ENCODE data around the gene ETV5. TPM values are rescaled to one million over a fixed set of nuclear protein-coding genes. Genes with fewer than 3 reads are reported as not detected.

ETV5 gene
- total RNA-seq = under 1 TPM; 0.48 to 0.50 TPM

DNA sequence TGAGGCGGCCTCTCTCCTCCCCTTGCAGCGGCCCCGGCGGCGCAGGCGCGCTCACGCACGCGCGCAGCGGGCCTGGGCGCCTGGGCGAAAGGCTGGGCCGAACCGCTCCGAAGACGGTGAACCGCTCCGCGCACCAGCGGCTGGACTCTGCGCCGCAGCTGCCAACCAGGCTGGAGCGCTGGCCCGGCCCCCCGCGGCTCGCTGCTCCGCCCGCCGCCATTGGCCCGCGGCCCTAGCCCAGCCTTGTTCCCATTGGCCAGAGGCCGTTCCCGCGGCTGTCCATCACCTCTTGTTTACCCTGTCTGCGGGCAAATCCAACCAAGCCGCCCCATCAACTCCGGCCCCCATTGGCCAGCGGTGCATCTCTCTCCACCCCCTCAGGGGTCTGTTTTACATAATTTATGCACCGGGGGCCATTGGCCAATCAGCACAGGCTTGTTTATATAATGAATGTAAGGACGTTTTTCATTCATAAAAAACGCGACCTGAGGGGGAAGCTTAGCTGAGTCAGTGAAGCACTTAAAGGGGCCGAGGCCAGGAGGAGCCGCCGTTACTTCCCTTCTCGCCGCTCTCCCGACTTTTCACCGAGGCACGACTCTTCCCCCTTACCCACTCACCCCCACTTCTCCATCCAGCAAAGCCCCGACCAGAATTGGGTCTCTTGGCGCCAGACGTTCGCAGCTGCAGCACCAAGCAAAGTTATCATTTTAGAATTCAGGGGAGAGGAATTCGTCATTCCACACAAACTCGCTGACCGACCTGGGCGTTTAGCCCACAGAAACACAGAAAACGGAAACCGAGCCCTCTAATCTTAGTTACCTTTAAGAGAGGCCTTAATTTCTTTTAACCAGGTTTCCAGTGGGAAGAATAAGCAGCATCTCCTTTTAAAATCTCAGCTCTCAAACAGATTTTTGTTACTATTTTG is at the start of gene ETV5:
Gene ETV5, minus strand, starts transcription at position 149 of the 925 bp plus-strand sequence. CDS start 3,221 bp downstream, outside the sequence.
- H3K27ac Mint-ChIP-seq = peak within 1 kb of the TSS; percentile 68
- CTCF ChIA-PET = interaction anchor here (1.0 to 1.1 kb wide), 2 partner anchors 166 to 452 kb away, joined by 3 to 4 read pairs; no protein-coding TSS in a partner anchor
- H3K36me3 Mint-ChIP-seq (ENCODE audit: low read depth) = peaks cover 2% of the 10 kb centered on the region
- H3K4me1 Mint-ChIP-seq = peaks cover 36% of the 10 kb centered on the region
- H3K4me3 Mint-ChIP-seq = peak within 1 kb of the TSS; percentile 74
- peak; percentile 92 for DNase-seq
- POLR2A ChIA-PET = no interaction called here
- peaks cover 84% of the 10 kb centered on the region for H3K27me3 Mint-ChIP-seq
- no peaks in the 10 kb centered on the region for H3K9me3 Mint-ChIP-seq

DNA sequence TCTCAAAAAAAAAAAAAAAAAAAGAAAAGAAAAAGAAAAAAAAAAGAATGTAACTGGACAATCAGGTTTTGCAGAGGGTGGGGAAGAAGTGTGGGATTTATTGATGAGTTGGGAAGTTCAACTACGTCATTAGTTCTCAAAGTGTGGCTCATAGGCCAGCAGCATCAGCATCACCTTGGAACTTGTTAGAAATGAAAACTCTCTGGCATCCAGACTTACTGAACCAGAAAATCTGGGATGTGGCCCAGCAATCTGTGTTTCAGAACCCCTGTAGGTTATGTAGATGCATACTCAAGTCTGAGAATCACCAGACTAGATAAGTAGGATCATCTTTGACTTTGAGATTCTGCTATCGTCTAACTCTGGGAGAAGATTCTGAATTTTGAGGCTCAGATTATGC is 45.8 kb upstream of the ETV5 start:
- H3K27me3 Mint-ChIP-seq = peaks cover 40% of the 10 kb centered on the region
- no peaks in the 10 kb centered on the region for H3K9me3 Mint-ChIP-seq
- H3K4me3 Mint-ChIP-seq = no peak overlapping the region
- DNase-seq = no peak
- peaks cover 26% of the 10 kb centered on the region for H3K4me1 Mint-ChIP-seq
- ChIA-PET CTCF (no interaction called here), POLR2A (no interaction called here)
- H3K27ac Mint-ChIP-seq = no peak overlapping the region
- peaks cover 2% of the 10 kb centered on the region for H3K36me3 Mint-ChIP-seq (ENCODE audit: low read depth)

DNA sequence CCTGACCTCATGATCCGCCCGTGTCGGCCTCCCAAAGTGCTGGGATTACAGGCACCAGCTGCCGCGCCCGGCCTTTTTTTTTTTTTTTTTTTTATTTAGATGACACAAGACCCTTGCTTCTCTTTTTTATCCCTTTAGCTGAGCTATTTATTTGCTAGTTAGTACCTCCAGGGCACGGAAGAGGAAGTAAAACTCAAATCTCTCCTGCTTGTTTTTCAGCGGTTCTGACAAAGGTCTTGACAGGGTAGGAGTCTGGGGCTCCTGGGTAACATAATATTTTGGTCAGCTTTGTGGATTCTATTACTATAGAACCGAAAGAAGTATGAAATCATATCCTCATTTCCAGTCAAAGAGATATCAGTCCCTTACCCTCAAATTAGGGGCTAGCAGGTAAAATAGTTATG is 44.0 kb upstream of the ETV5 start:
- DNase-seq = no peak
- no peaks in the 10 kb centered on the region for H3K9me3 Mint-ChIP-seq
- no peak overlapping the region for H3K27ac Mint-ChIP-seq
- POLR2A ChIA-PET = interaction anchor here (0.6 kb wide), 1 partner anchor 185 kb away, joined by 3 read pairs; no protein-coding TSS in a partner anchor
- CTCF ChIA-PET = interaction anchor here (1.1 kb wide), 1 partner anchor 387 kb away, joined by 3 read pairs; no protein-coding TSS in a partner anchor
- no peak overlapping the region for H3K4me3 Mint-ChIP-seq
- H3K27me3 Mint-ChIP-seq = peaks cover 40% of the 10 kb centered on the region
- peaks cover 2% of the 10 kb centered on the region for H3K36me3 Mint-ChIP-seq (ENCODE audit: low read depth)
- peaks cover 26% of the 10 kb centered on the region for H3K4me1 Mint-ChIP-seq

DNA sequence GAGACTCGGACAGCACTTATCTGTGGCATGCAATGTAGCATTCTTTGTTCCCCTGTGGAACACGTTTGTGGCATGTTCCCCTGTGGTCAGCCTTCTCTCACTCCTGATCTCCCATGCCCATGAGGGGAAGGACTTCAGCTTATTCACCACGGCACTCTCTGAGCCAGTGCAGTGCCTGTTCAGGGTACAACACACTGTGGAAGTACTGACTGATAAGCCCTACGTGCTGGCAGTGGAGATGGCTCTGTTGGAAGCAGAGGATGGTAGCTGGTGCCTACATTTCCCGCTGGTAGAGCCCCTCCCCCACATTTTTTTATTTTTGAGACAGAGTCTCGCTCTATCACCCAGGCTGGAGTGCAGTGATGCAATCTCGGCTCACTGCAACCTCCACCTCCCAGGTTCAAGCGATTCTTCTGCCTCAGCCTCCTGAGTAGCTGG is 43.5 kb upstream of the ETV5 start:
- CTCF ChIA-PET = interaction anchor here (1.1 kb wide), 1 partner anchor 388 kb away, joined by 3 read pairs; no protein-coding TSS in a partner anchor

DNA sequence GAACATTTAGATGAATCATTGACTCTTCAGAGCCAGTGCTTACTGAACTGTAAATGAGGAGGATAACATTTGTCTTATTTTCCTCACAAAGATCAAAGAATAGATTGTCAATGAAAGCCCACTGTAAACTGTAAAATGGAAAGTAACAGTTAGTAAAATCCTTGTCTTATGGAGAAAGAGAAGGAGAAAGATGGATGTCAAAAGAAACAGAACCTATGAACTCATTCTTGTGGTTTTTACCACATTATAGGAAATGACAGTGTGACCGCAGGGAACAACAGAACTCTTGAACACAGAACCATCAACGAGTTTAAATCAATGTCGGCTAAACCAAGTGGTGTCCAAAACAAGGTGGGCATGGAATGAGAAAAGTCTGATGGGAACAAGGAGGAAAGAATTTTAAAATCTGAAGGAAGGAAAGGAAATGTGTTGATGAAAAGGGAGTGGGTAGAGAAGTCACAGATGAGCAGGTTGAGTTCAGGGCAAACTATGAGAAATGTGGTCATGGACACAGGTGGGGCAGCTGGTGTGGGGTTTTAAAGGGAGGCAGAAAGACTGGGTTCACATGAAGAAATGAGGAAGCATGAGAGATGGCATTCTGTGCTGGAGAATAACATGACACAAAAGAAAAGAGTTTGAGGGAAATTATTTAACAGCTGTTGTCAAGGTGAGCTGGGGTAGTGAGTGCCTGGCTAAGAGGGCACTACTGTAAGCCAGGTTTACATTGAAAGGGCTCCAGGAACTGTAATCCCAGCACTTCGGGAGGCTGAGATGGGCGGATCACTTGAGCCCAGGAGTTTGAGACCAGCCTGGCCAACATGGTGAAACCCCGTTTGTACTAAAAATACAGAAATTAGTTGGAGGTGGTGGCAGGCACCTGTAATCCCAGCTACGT is 42.4 kb upstream of the ETV5 start:
- POLR2A ChIA-PET = no interaction called here
- CTCF ChIA-PET = no interaction called here
- H3K27me3 Mint-ChIP-seq = peaks cover 39% of the 10 kb centered on the region
- no peak overlapping the region for H3K4me3 Mint-ChIP-seq
- peaks cover 26% of the 10 kb centered on the region for H3K4me1 Mint-ChIP-seq
- no peaks in the 10 kb centered on the region for H3K9me3 Mint-ChIP-seq
- H3K27ac Mint-ChIP-seq = peak overlapping the region; percentile 27
- H3K36me3 Mint-ChIP-seq (ENCODE audit: low read depth) = peaks cover 2% of the 10 kb centered on the region
- DNase-seq = peak; percentile 36

More for the DNA sequence above, 43.5 kb upstream of the ETV5 start:
- no peaks in the 10 kb centered on the region for H3K9me3 Mint-ChIP-seq
- no peak overlapping the region for H3K4me3 Mint-ChIP-seq
- POLR2A ChIA-PET = interaction anchor here (0.6 kb wide), 1 partner anchor 184 kb away, joined by 3 read pairs; no protein-coding TSS in a partner anchor
- peaks cover 26% of the 10 kb centered on the region for H3K4me1 Mint-ChIP-seq
- DNase-seq = no peak
- H3K27ac Mint-ChIP-seq = peak overlapping the region; percentile 5
- H3K27me3 Mint-ChIP-seq = peaks cover 38% of the 10 kb centered on the region
- peaks cover 2% of the 10 kb centered on the region for H3K36me3 Mint-ChIP-seq (ENCODE audit: low read depth)

DNA sequence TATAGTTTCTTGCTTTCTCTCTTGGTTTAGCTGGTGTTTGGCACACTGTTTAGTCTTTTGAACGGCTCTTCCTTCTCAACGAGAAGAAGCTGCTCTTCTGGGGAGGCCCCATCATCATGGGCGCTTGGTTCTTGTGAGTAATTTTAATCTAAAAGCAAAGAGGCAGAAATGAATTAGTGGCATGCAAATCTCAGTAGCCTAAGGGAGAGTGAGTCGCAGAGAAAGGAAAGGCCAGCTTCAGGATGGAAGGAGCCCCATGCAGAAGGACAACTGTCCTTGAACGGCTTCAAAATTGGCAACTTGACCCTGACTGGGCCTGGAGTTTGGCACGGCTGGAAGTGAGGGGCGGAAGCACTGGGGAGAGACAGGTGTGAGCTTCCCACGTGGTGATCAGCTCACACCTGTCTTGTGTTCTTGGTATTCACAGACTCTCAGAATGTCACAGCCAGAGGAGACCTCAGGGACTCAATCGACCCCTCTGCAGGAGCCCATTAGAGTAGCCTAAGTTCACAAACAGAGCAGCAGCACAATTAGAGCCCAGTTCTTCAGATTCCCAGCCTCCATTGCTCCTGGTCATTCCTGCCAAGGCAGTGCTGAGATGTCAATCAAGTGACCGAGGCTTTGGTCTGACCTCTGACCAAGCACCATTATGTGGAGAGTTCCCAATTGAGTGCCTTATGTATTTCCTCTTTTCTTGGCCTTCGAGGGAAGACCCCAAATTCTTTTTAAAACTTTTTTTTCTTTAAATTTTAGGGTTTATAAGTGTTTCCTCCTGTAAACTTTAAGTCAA is 41.3 kb upstream of the ETV5 start:
- POLR2A ChIA-PET = no interaction called here
- CTCF ChIA-PET = no interaction called here

DNA sequence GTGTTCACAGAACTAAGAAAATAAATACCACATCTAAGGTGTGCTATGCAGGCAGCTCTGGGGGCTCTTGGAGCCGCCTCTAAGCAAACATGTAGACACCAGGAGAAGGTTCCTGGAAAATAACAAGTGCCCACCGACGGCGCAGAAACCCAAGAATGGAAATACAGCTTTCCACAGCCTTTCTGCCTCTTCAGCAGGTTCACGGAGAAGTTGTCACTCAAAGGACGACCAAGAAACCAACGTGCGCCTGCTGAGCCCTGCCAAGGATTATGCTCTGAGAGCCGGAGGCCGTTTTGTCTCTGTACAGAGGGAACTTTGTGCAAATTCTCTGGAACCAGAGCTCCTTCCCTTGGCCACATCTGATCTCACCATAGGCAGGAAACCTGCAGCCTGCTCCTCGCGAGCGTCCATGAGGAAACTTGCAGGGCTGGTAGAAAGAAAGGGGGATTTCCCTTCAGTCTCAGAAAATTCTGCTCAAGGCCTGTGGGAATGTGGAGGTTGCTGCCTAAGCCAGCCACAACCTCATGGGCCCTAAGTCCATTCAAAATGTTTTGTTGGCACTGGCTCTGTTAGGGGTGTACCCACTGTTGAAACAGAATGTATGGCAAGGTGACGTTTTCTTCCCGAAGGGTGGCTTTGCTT is 40.6 kb upstream of the ETV5 start:
- no peak for DNase-seq
- Mint-ChIP-seq H3K9me3 (no peaks in the 10 kb centered on the region), H3K27ac (no peak overlapping the region), H3K27me3 (peaks cover 40% of the 10 kb centered on the region), H3K4me1 (peaks cover 26% of the 10 kb centered on the region), H3K36me3 (ENCODE audit: low read depth) (peaks cover 2% of the 10 kb centered on the region), H3K4me3 (no peak overlapping the region)
- CTCF ChIA-PET = no interaction called here
- POLR2A ChIA-PET = no interaction called here

More for the DNA sequence above, 41.3 kb upstream of the ETV5 start:
- H3K4me3 Mint-ChIP-seq = no peak overlapping the region
- H3K36me3 Mint-ChIP-seq (ENCODE audit: low read depth) = peaks cover 2% of the 10 kb centered on the region
- DNase-seq = no peak
- H3K27ac Mint-ChIP-seq = peak overlapping the region; percentile 48
- peaks cover 26% of the 10 kb centered on the region for H3K4me1 Mint-ChIP-seq
- peaks cover 38% of the 10 kb centered on the region for H3K27me3 Mint-ChIP-seq
- H3K9me3 Mint-ChIP-seq = no peaks in the 10 kb centered on the region

DNA sequence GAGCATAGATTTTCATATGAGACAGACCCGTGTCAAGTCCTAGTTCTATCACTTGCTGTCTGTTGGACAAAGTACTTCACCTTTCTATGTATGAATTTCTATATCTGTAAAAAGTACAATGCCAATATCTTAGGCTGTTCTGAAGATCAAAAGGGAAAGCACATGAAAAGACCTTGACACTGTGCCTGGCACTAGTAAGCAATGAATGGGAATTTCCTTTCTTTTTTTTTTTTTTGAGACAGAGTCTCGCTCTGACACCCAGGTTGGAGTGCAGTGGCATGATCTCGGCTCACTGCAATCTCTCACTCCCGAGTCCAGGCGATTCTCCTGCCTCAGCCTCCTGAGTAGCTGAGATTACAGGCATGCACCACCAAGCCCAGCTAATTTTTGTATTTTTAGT is 35.4 kb upstream of the ETV5 start:
- Mint-ChIP-seq H3K4me3 (no peak overlapping the region), H3K36me3 (ENCODE audit: low read depth) (no peaks in the 10 kb centered on the region), H3K27ac (no peak overlapping the region), H3K9me3 (no peaks in the 10 kb centered on the region), H3K27me3 (peaks cover 32% of the 10 kb centered on the region), H3K4me1 (no peaks in the 10 kb centered on the region)
- ChIA-PET CTCF (no interaction called here), POLR2A (no interaction called here)
- no peak for DNase-seq

DNA sequence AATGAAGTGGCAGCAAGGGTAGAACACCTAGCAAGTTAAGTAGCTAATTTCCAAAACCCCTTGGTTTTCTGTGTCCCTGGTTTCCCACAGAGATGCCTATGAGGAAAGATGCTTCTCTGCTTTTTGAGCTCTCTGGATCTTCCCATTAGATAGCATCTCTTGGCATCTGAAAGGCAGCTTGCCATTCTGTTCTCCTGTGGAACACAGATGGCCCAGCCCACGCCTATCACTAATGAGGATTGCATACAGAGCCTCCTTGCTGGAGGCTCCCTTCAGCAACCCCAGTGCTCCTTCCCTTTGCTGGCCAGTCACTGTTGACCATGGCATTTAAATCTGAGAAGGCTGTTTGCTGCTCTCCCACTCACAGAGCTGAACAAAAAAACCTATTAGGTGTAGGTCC is 34.4 kb upstream of the ETV5 start:
- Mint-ChIP-seq H3K4me3 (no peak overlapping the region), H3K4me1 (no peaks in the 10 kb centered on the region), H3K27me3 (peaks cover 32% of the 10 kb centered on the region), H3K36me3 (ENCODE audit: low read depth) (no peaks in the 10 kb centered on the region), H3K9me3 (no peaks in the 10 kb centered on the region), H3K27ac (no peak overlapping the region)
- POLR2A ChIA-PET = no interaction called here
- CTCF ChIA-PET = interaction anchor here (0.9 to 1.9 kb wide), 2 partner anchors 9 to 162 kb away, joined by 3 to 5 read pairs; no protein-coding TSS in a partner anchor
- DNase-seq = no peak

DNA sequence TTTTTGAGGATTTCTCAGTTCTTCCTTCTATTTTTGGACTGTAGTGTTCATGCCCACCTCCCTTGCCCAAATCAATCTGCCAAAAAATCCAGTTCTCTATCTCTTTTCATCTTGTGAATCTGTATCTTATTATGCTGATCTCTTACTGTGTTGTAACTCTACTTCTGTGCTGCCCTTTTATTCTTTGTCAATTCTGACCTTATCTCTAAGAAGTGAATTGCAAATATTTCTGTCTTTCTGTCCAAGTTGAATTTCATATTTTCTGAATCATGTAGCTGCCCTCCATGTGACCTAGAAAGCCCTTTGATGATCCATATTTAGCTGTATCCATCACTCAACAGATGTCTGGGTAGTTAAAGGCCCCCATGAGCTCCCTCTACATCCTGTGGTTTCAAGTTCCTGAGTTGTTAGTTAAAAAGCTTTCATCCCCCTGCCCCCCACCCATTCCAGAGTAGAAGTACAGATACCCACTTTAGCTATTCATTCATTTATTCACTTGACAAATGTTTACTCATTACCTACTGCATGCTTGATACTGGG is 33.6 kb upstream of the ETV5 start:
- Mint-ChIP-seq H3K27me3 (peaks cover 32% of the 10 kb centered on the region), H3K36me3 (ENCODE audit: low read depth) (no peaks in the 10 kb centered on the region), H3K4me1 (no peaks in the 10 kb centered on the region), H3K9me3 (no peaks in the 10 kb centered on the region), H3K27ac (no peak overlapping the region), H3K4me3 (no peak overlapping the region)
- no peak for DNase-seq
- ChIA-PET POLR2A (no interaction called here), CTCF (interaction anchor here (0.9 to 1.9 kb wide), 3 partner anchors 9 to 161 kb away, joined by 3 to 5 read pairs (median 4); no protein-coding TSS in a partner anchor)

DNA sequence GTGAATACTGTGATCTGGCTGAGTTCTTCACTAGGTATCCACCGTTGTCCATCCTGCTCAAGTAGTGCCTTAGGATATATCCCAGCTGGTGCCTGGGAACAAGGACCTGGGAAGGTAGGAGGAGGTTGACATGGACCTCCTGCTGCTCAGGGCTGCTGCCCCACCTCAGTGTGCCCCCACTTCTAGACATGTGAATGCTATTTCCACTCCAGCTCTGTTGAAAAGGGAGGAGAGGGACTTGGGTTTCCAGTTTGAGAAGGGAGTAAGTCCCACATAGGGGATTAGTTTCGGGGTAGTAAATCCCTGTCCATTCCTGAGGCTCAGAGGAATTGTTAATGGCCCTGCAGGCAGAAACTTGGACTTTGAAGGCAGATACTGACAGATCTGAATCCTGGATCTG is 32.9 kb upstream of the ETV5 start:
- no peaks in the 10 kb centered on the region for H3K9me3 Mint-ChIP-seq
- H3K4me3 Mint-ChIP-seq = no peak overlapping the region
- POLR2A ChIA-PET = no interaction called here
- CTCF ChIA-PET = interaction anchor here (0.9 to 1.9 kb wide), 2 partner anchors 8 to 45 kb away, joined by 4 to 5 read pairs; no protein-coding TSS in a partner anchor
- H3K4me1 Mint-ChIP-seq = no peaks in the 10 kb centered on the region
- H3K27me3 Mint-ChIP-seq = peaks cover 32% of the 10 kb centered on the region
- H3K36me3 Mint-ChIP-seq (ENCODE audit: low read depth) = no peaks in the 10 kb centered on the region
- no peak overlapping the region for H3K27ac Mint-ChIP-seq
- DNase-seq = no peak
